Endothelial cell of hepatic sinusoid (primary cell): Measurements from ENCODE around the gene ATP6V1G1.
"Not testable (repeated sequence)": the region's sequence is repeated elsewhere in the genome, so short reads cannot be mapped to it uniquely, and the experiment has no call there.

Experiments
- in situ Hi-C: cut with HindIII; loops from 2 replicates; pipeline ENCODE4 v1.10.0; 2017; ENCODE audit warnings: low sequenced_read_pairs

Gene ATP6V1G1

GRCh38 chr9:114576779-114577178, 10.8 kb upstream of the ATP6V1G1 start:
- in situ Hi-C loops = loop anchor here (5.0 kb wide), 1 partner anchor 104 kb away; no protein-coding TSS in a partner anchor

GRCh38 chr9:114578134-114578533, 9.4 kb upstream of the ATP6V1G1 start:
- in situ Hi-C loops = loop anchor here (5.0 kb wide), 1 partner anchor 106 kb away; no protein-coding TSS in a partner anchor

GRCh38 chr9:114580609-114581193, 6.9 kb upstream of the ATP6V1G1 start:
- in situ Hi-C loops = no loop called here

GRCh38 chr9:114583371-114584155, 4.0 kb upstream of the ATP6V1G1 start:
- in situ Hi-C loops = no loop called here

GRCh38 chr9:114588210-114588609, 641 bp downstream of the ATP6V1G1 start:
- in situ Hi-C loops = loop anchor here (5.0 kb wide), 2 partner anchors 34 to 79 kb away; no protein-coding TSS in a partner anchor

- in situ Hi-C loops = loop anchor here (5.0 kb wide), 2 partner anchors 33 to 78 kb away; no protein-coding TSS in a partner anchor
These were observed 1.3 kb downstream of the ATP6V1G1 start for GRCh38 chr9:114588651-114589526.

- in situ Hi-C loops = no loop called here
These were observed 2.8 kb downstream of the ATP6V1G1 start for GRCh38 chr9:114590328-114590727.

GRCh38 chr9:114591291-114591787, 3.8 kb downstream of the ATP6V1G1 start:
- in situ Hi-C loops = no loop called here

GRCh38 chr9:114591849-114592248, 4.3 kb downstream of the ATP6V1G1 start:
- in situ Hi-C loops = no loop called here

GRCh38 chr9:114592356-114592755, 4.8 kb downstream of the ATP6V1G1 start:
- in situ Hi-C loops = no loop called here

GRCh38 chr9:114594136-114594535, 6.6 kb downstream of the ATP6V1G1 start:
- in situ Hi-C loops = no loop called here

GRCh38 chr9:114600502-114601248, 13.1 kb downstream of the ATP6V1G1 start:
- in situ Hi-C loops = not testable (repeated sequence)

GRCh38 chr9:114601787-114602186, 14.2 kb downstream of the ATP6V1G1 start:
- in situ Hi-C loops = not testable (repeated sequence)

- in situ Hi-C loops = no loop called here
These were observed 15.1 kb downstream of the ATP6V1G1 start for GRCh38 chr9:114602620-114603019.

GRCh38 chr9:114603248-114603647, 15.7 kb downstream of the ATP6V1G1 start:
- in situ Hi-C loops = no loop called here

GRCh38 chr9:114604989-114605388, 17.4 kb downstream of the ATP6V1G1 start:
- in situ Hi-C loops = no loop called here

GRCh38 chr9:114606068-114606467, 18.5 kb downstream of the ATP6V1G1 start:
- in situ Hi-C loops = no loop called here

GRCh38 chr9:114606597-114607207, 19.1 kb downstream of the ATP6V1G1 start:
- in situ Hi-C loops = no loop called here

- in situ Hi-C loops = no loop called here
These were observed 20.3 kb downstream of the ATP6V1G1 start for GRCh38 chr9:114607671-114608524.
